ENCODE data around the gene ESYT1.

The ESYT1 gene

DNA sequence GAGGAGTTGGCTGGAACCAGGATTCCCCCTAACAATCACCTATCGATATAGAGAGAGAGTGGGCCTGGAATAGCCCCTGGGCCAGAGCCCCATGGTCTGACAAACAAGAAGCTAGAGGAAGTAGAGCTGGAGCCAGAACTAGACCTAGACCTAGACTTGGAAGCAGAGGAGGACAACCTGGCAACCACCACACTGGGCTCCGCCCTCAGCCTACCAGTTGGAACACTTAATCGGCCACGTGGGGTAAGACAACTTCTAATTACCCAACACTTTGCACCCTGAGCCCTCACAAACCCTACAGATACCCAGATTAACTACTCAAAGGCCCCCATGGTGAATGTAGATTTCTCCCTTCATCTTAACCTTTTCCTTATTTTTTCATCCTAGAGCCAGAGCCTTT, 28.3 kb upstream of the ESYT1 start:
- Histone ChIP-seq H3K4me1 (ENCODE audit: insufficient read depth, low read length, poor library complexity, severe bottlenecking) (peaks cover 14% of the 10 kb centered on the region), H3K4me2 (ENCODE audit: low read depth, low read length, poor library complexity, severe bottlenecking) (no peak overlapping the region), H3F3A (ENCODE audit: low read depth) (no peaks in the 10 kb centered on the region; the same call in 1 of the 2 replicates), H3K36me3 (ENCODE audit: insufficient read depth, low read length) (no peaks in the 10 kb centered on the region), H3K79me2 (ENCODE audit: insufficient read depth, low read length) (peaks cover 5% of the 10 kb centered on the region), H3K9me3 (ENCODE audit: insufficient read depth, low read depth, low read length) (no peaks in the 10 kb centered on the region), H3K4me3 (ENCODE audit: low read length, poor library complexity, severe bottlenecking) (no peak overlapping the region), H2AFZ (ENCODE audit: low read length) (no peak overlapping the region), H3K9ac (ENCODE audit: low read depth, low read length, poor library complexity, severe bottlenecking) (no peak overlapping the region), H3K9me2 (replicated peaks; ENCODE audit: low read depth, low read length) (no peaks in the 10 kb centered on the region), H4K20me1 (ENCODE audit: insufficient read depth, low read length, poor library complexity, severe bottlenecking) (peaks cover 3% of the 10 kb centered on the region), H3K27me3 (ENCODE audit: insufficient read depth, low read length, poor library complexity, severe bottlenecking) (peaks cover 3% of the 10 kb centered on the region)
- no peak for TF ChIP-seq EZH2phosphoT487 (IDR thresholded peaks at IDR 0.05; ENCODE audit: borderline replicate concordance)
- TF ChIP-seq, protein P1, sequence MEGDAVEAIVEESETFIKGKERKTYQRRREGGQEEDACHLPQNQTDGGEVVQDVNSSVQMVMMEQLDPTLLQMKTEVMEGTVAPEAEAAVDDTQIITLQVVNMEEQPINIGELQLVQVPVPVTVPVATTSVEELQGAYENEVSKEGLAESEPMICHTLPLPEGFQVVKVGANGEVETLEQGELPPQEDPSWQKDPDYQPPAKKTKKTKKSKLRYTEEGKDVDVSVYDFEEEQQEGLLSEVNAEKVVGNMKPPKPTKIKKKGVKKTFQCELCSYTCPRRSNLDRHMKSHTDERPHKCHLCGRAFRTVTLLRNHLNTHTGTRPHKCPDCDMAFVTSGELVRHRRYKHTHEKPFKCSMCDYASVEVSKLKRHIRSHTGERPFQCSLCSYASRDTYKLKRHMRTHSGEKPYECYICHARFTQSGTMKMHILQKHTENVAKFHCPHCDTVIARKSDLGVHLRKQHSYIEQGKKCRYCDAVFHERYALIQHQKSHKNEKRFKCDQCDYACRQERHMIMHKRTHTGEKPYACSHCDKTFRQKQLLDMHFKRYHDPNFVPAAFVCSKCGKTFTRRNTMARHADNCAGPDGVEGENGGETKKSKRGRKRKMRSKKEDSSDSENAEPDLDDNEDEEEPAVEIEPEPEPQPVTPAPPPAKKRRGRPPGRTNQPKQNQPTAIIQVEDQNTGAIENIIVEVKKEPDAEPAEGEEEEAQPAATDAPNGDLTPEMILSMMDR (conservative IDR thresholded peaks at IDR 0.05; ENCODE audit: low read length) = no peak

DNA sequence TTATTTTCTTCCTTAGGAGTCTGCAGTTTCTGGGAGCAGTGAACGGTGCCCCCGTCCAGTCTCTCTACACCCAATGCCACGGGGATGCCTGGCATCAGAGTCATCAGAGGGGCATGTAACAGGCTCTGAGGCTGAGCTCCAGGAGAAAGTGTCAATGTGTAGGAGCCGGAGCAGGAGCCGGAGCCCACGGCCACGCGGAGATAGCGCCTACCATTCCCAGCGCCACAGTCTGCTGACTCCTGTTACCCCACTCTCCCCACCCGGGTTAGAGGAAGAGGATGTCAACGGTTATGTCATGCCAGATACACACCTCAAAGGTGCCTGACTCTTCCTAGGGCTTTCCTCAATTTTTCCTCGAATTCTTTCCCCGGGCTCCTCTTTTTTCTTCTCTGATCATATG, 27.0 kb upstream of the ESYT1 start:
- no peaks in the 10 kb centered on the region for H3K36me3 ChIP-seq (ENCODE audit: insufficient read depth, low read length)
- TF ChIP-seq, protein P1 (conservative IDR thresholded peaks at IDR 0.05; ENCODE audit: low read length) = no peak
- no peak for TF ChIP-seq EZH2phosphoT487 (IDR thresholded peaks at IDR 0.05; ENCODE audit: borderline replicate concordance)

DNA sequence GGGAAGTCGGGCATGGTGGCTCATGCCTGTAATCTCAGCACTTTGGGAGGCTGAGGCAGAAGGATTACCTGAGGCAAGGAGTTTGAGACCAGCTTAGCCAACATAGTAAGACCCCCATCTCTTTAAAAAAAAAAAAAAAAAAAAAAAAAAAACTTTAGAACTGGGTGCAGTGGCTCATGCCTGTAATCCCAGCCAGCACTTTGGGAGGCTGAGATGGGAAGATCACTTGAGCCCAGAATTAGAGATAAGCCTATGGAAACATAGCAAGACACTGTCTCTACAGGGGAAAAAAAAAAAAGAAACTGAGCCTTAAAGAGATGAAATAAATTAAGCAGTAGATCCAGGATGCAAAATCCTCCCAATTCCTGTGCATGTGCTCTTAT, 25.4 kb upstream of the ESYT1 start:
- no peaks in the 10 kb centered on the region; the same call in 1 of the 2 replicates for H3F3A ChIP-seq (ENCODE audit: low read depth)
- H3K4me2 ChIP-seq (ENCODE audit: low read depth, low read length, poor library complexity, severe bottlenecking) = peak overlapping the region; percentile 92
- H3K27me3 ChIP-seq (ENCODE audit: insufficient read depth, low read length, poor library complexity, severe bottlenecking) = peaks cover 5% of the 10 kb centered on the region
- peak overlapping the region; percentile 86 for H3K4me3 ChIP-seq (ENCODE audit: low read length, poor library complexity, severe bottlenecking)
- peaks cover 34% of the 10 kb centered on the region for H3K79me2 ChIP-seq (ENCODE audit: insufficient read depth, low read length)
- no peaks in the 10 kb centered on the region for H3K9me3 ChIP-seq (ENCODE audit: insufficient read depth, low read depth, low read length)
- H3K9me2 ChIP-seq (replicated peaks; ENCODE audit: low read depth, low read length) = no peaks in the 10 kb centered on the region
- no peak overlapping the region for H2AFZ ChIP-seq (ENCODE audit: low read length)
- TF ChIP-seq, protein P1 (conservative IDR thresholded peaks at IDR 0.05; ENCODE audit: low read length) = no peak
- no peak for TF ChIP-seq EZH2phosphoT487 (IDR thresholded peaks at IDR 0.05; ENCODE audit: borderline replicate concordance)
- peak overlapping the region; percentile 76 for H3K9ac ChIP-seq (ENCODE audit: low read depth, low read length, poor library complexity, severe bottlenecking)
- H3K4me1 ChIP-seq (ENCODE audit: insufficient read depth, low read length, poor library complexity, severe bottlenecking) = peaks cover 36% of the 10 kb centered on the region
- H3K36me3 ChIP-seq (ENCODE audit: insufficient read depth, low read length) = peaks cover 10% of the 10 kb centered on the region; the same call in 1 of the 2 replicates
- H4K20me1 ChIP-seq (ENCODE audit: insufficient read depth, low read length, poor library complexity, severe bottlenecking) = peaks cover 31% of the 10 kb centered on the region

More for the DNA sequence above, 27.0 kb upstream of the ESYT1 start:
- H3K27me3 ChIP-seq (ENCODE audit: insufficient read depth, low read length, poor library complexity, severe bottlenecking) = peaks cover 5% of the 10 kb centered on the region
- no peak overlapping the region for H3K9ac ChIP-seq (ENCODE audit: low read depth, low read length, poor library complexity, severe bottlenecking)
- H3K4me3 ChIP-seq (ENCODE audit: low read length, poor library complexity, severe bottlenecking) = no peak overlapping the region
- H3K9me3 ChIP-seq (ENCODE audit: insufficient read depth, low read depth, low read length) = no peaks in the 10 kb centered on the region
- no peak overlapping the region for H2AFZ ChIP-seq (ENCODE audit: low read length)
- no peaks in the 10 kb centered on the region; the same call in 1 of the 2 replicates for H3F3A ChIP-seq (ENCODE audit: low read depth)
- H3K9me2 ChIP-seq (replicated peaks; ENCODE audit: low read depth, low read length) = no peaks in the 10 kb centered on the region
- H3K4me1 ChIP-seq (ENCODE audit: insufficient read depth, low read length, poor library complexity, severe bottlenecking) = peaks cover 23% of the 10 kb centered on the region
- peaks cover 17% of the 10 kb centered on the region for H3K79me2 ChIP-seq (ENCODE audit: insufficient read depth, low read length)
- no peak overlapping the region for H3K4me2 ChIP-seq (ENCODE audit: low read depth, low read length, poor library complexity, severe bottlenecking)
- peaks cover 15% of the 10 kb centered on the region for H4K20me1 ChIP-seq (ENCODE audit: insufficient read depth, low read length, poor library complexity, severe bottlenecking)
